HK-2 (cell line): Measurements from ENCODE around the gene TACC2.

Experiments
- DNase-seq: peaks from one replicate; pipeline ENCODE4 v3.0.0-alpha.2; 2018; ENCODE audit not compliant: unreplicated experiment

TACC2 gene

GRCh38 chr10:122030200-122030552 lies 41.2 kb downstream of the TACC2 start:
- no peak for DNase-seq

- no peak for DNase-seq
Observed at GRCh38 chr10:122033224-122033926, 44.4 kb downstream of the TACC2 start.

- no peak for DNase-seq
Observed at GRCh38 chr10:122034149-122034756, 45.3 kb downstream of the TACC2 start.

- DNase-seq, result no peak
Observed at GRCh38 chr10:122040786-122041185, 51.8 kb downstream of the TACC2 start.

GRCh38 chr10:122042836-122043235 lies 53.9 kb downstream of the TACC2 start:
- DNase-seq, result no peak

- DNase-seq, result no peak
Observed at GRCh38 chr10:122044045-122044661, 55.2 kb downstream of the TACC2 start.

- no peak for DNase-seq
Observed at GRCh38 chr10:122044713-122045112, 55.8 kb downstream of the TACC2 start.

- no peak for DNase-seq
Observed at GRCh38 chr10:122045212-122045611, 56.2 kb downstream of the TACC2 start.

GRCh38 chr10:122047560-122047959 lies 58.6 kb downstream of the TACC2 start:
- DNase-seq, result no peak

- DNase-seq, result no peak
Observed at GRCh38 chr10:122049076-122049475, 60.1 kb downstream of the TACC2 start.

- DNase-seq, result no peak
Observed at GRCh38 chr10:122050311-122050710, 61.3 kb downstream of the TACC2 start.

- DNase-seq, result no peak
Observed at GRCh38 chr10:122050811-122051210, 61.8 kb downstream of the TACC2 start.

- DNase-seq, result peak; percentile 66
Observed at GRCh38 chr10:122051609-122052385, 62.8 kb downstream of the TACC2 start.

GRCh38 chr10:122052701-122053100 lies 63.7 kb downstream of the TACC2 start:
- no peak for DNase-seq

- no peak for DNase-seq
Observed at GRCh38 chr10:122053314-122053713, 64.4 kb downstream of the TACC2 start.

- DNase-seq, result peak; percentile 20
Observed at GRCh38 chr10:122054048-122055025, 65.4 kb downstream of the TACC2 start.

- DNase-seq, result no peak
Observed at GRCh38 chr10:122055252-122055651, 66.3 kb downstream of the TACC2 start.

- DNase-seq, result no peak
Observed at GRCh38 chr10:122056431-122057094, 67.6 kb downstream of the TACC2 start.

- no peak for DNase-seq
Observed at GRCh38 chr10:122057841-122058413, 69.0 kb downstream of the TACC2 start.

- DNase-seq, result no peak
Observed at GRCh38 chr10:122060250-122060649, 71.3 kb downstream of the TACC2 start.
